ENCODE measurements around the gene CEP170. TPM values are rescaled to one million over a fixed set of nuclear protein-coding genes. Genes with fewer than 3 reads are reported as not detected.

Gene CEP170
- total and polyA plus RNA-seq, 7 experiments from 2014 or later, result 11.6 to 56.1 (median 47.1) TPM

DNA sequence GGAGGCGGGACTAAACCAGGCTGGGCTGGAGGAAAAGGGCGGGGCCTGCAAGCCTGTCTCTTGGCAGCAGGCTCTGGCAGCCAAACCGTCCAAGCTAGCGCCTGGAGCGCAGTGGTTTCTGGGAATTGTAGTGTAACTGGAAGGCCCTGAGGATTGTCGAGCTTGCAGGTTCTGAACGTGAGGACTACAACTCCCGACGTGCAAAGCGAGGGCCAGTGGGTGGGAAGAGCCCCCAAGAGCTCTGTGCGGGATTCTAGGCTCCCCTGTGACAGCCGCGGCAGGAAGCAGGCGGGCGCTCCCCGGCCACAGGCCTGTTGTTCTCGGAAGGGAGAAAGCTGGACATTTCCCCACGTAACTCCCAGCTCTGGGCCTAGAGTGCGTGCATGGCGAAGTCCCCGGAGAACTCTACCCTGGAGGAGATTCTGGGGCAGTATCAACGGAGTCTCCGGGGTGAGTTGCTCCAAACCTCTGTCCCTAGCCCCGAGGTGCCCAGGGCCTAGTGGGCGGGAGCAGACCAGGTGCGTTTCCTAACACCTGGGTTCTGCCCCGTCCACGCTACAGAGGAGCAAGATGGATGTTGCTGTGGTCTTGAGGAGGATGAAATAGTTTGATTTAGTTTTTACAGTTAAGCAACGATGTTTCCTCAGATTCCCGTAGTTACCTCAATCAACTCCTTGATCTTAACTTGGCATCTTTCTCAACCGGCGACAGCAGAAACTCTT is 871 bp upstream of the CEP170 start, which contains the start of gene SDCCAG8:
Gene SDCCAG8, plus strand, starts transcription at position 251 of the 722 bp plus-strand sequence. Its CDS starts 133 bp downstream, at position 384.
- intact Hi-C loops (cut with micrococcal nuclease), result loop anchor here (1.0 to 10.0 kb wide), 26 partner anchors 16 to 1737 kb away; partner anchors contain the start of genes CHML (in 2 of the 2), COX20 (in 2 of the 2), FH (in 2 of the 2) and OPN3 (in 2 of the 2)
- peaks cover 19 to 66% (median 51%) of the 10 kb centered on the region in 7 donors for H3K4me1 Mint-ChIP-seq
- H3K9me3 Mint-ChIP-seq, result peaks cover 0 to 4% (median 0%) of the 10 kb centered on the region in 11 donors

DNA sequence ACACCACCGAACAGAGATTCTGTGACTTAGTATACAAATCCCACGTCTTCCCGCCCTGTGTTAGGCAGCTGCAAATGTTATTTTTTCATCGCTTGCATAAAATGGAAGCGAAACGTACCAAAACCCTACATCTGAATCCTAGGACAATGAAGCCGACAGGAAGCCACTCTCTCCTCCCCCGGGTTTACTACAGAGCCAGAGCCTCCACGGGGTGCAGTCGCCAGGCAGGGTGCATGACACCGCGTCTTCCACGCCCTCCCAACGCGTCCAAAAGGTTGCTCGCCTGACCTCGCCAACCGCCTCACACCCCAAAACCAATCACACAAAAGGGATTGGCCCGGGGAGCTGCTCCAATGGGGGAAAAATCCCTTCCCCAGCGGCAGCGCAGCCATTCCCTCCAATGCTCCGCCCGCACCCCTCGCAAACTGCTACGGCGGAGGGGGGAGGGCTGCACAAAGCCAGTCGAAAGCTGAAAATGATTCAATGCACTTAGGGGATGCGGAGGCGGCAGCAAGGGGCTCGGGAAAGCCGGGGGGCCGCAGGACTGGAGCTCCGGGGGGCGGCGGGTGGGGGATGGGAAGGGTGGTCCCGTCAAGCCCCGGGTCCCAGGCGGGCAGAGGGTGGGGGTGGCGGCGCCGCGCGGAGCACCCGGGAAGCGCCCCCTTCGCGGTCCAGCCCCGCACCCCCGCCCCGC is 701 bp downstream of the CEP170 start:
- DNase-seq, result peak in 8 of 9 donors; percentile 37 to 77 (median 66)
- peaks cover 0 to 3% (median 0%) of the 10 kb centered on the region in 5 donors for H3K27me3 Mint-ChIP-seq
- H3K9me3 Mint-ChIP-seq, result peaks cover 0 to 4% (median 0%) of the 10 kb centered on the region in 11 donors
- peaks cover 0 to 12% (median 0%) of the 10 kb centered on the region in 3 experiments for H3K36me3 ChIP-seq (ENCODE audit: control insufficient read depth in 2 of 3, insufficient read depth in 3 of 3, low read length in 3 of 3)
- ATAC-seq, result peak; percentile 23
- H3K4me3 ChIP-seq (ENCODE audit: low read length), result peak overlapping the region; percentile 94
- H3K27ac Mint-ChIP-seq, result peak overlapping the region; percentile 97 to 100 (median 99)
- H3K4me1 Mint-ChIP-seq, result peaks cover 14 to 65% (median 49%) of the 10 kb centered on the region in 7 donors
- peak overlapping the region; percentile 96 for H3K27ac ChIP-seq (ENCODE audit: low read depth, low read length)
- ChIA-PET POLR2A (interaction anchor here (1.0 to 2.8 kb wide), 12 partner anchors 10 to 1621 kb away, joined by 3 to 14 read pairs (median 6); partner anchors contain the start of genes CHML and OPN3), CTCF (interaction anchor here (1.2 kb wide), 1 partner anchor 1346 kb away, joined by 5 read pairs; no protein-coding TSS in a partner anchor)
- peak overlapping the region; percentile 95 to 100 (median 98) for H3K4me3 Mint-ChIP-seq
- H3K4me1 ChIP-seq (ENCODE audit: control insufficient read depth in 2 of 2, insufficient read depth in 2 of 2, low read length in 2 of 2), result peaks cover 13 to 22% of the 10 kb centered on the region in 2 donors
- peaks cover 0 to 5% (median 0%) of the 10 kb centered on the region in 5 donors for H3K36me3 Mint-ChIP-seq
- intact Hi-C loops (cut with micrococcal nuclease), result loop anchor here (2.0 to 10.0 kb wide), 9 partner anchors 32 to 1736 kb away; partner anchors contain the start of genes CHML (in 1 of the 2), COX20 (in 1 of the 2), FH (in 1 of the 2) and HNRNPU (in 1 of the 2)
- no peaks in the 10 kb centered on the region for H3K9me3 ChIP-seq (ENCODE audit: control insufficient read depth in 2 of 3, low read length in 3 of 3)
- H3K27me3 ChIP-seq (ENCODE audit: control insufficient read depth in 2 of 2, insufficient read depth in 2 of 2, low read length in 2 of 2), result no peaks in the 10 kb centered on the region

More for the DNA sequence above, 871 bp upstream of the CEP170 start, which contains the start of gene SDCCAG8:
- ATAC-seq, result peak; percentile 85
- H3K27ac ChIP-seq (ENCODE audit: low read depth, low read length), result peak within 1 kb of the TSS; percentile 96
- no peaks in the 10 kb centered on the region for H3K27me3 ChIP-seq (ENCODE audit: control insufficient read depth in 2 of 2, insufficient read depth in 2 of 2, low read length in 2 of 2)
- DNase-seq, result peak; percentile 75 to 97 (median 94)
- peaks cover 0 to 12% (median 0%) of the 10 kb centered on the region in 3 experiments for H3K36me3 ChIP-seq (ENCODE audit: control insufficient read depth in 2 of 3, insufficient read depth in 3 of 3, low read length in 3 of 3)
- H3K4me1 ChIP-seq (ENCODE audit: control insufficient read depth in 2 of 2, insufficient read depth in 2 of 2, low read length in 2 of 2), result peaks cover 13 to 22% of the 10 kb centered on the region in 2 donors
- POLR2A ChIA-PET, result interaction anchor here (0.5 to 2.4 kb wide), 21 partner anchors 8 to 1737 kb away, joined by 3 to 11 read pairs (median 4); partner anchors contain the start of genes ADSS2, CATSPERE and FH
- H3K4me3 Mint-ChIP-seq, result peak within 1 kb of the TSS; percentile 97 to 100 (median 100)
- CTCF ChIA-PET, result interaction anchor here (0.6 to 0.7 kb wide), 3 partner anchors 11 to 79 kb away, joined by 3 to 4 read pairs (median 3); no protein-coding TSS in a partner anchor
- H3K4me3 ChIP-seq (ENCODE audit: low read length), result peak within 1 kb of the TSS; percentile 94
- H3K27ac Mint-ChIP-seq, result peak within 1 kb of the TSS; percentile 99 to 100 (median 100)
- no peaks in the 10 kb centered on the region for H3K9me3 ChIP-seq (ENCODE audit: control insufficient read depth in 2 of 3, low read length in 3 of 3)
- peaks cover 0 to 3% (median 0%) of the 10 kb centered on the region in 5 donors for H3K27me3 Mint-ChIP-seq
- H3K36me3 Mint-ChIP-seq, result peaks cover 0 to 5% (median 5%) of the 10 kb centered on the region in 5 donors

DNA sequence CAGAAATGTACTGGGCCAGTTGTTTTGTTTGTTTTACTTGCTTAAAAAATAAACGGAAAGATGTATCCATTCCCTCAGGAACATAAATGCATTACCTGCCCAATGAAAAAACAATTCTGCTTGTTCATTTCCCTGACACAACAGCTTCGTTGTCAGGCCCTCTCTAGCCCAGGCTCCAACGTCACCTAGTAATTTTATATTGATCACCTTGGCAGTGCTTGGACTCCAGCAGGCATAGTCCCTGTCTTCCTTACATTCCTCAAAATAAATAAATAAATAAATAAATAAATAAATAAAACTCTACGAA is 1.2 kb downstream of the CEP170 start:
- Mint-ChIP-seq H3K4me3 (peak overlapping the region; percentile 88 to 100 (median 98)), H3K4me1 (peaks cover 14 to 66% (median 49%) of the 10 kb centered on the region in 7 donors), H3K9me3 (peaks cover 0 to 4% (median 0%) of the 10 kb centered on the region in 11 donors), H3K36me3 (peaks cover 0 to 5% (median 0%) of the 10 kb centered on the region in 5 donors), H3K27me3 (peaks cover 0 to 3% (median 0%) of the 10 kb centered on the region in 5 donors), H3K27ac (peak overlapping the region; percentile 88 to 100 (median 98))
- H3K27ac ChIP-seq (ENCODE audit: low read depth, low read length), result peak overlapping the region; percentile 96
- DNase-seq, result peak in 2 of 9 donors; percentile 12 to 21
- peaks cover 13 to 22% of the 10 kb centered on the region in 2 donors for H3K4me1 ChIP-seq (ENCODE audit: control insufficient read depth in 2 of 2, insufficient read depth in 2 of 2, low read length in 2 of 2)
- no peaks in the 10 kb centered on the region for H3K9me3 ChIP-seq (ENCODE audit: control insufficient read depth in 2 of 3, low read length in 3 of 3)
- ATAC-seq, result no peak
- peaks cover 0 to 12% (median 0%) of the 10 kb centered on the region in 3 experiments for H3K36me3 ChIP-seq (ENCODE audit: control insufficient read depth in 2 of 3, insufficient read depth in 3 of 3, low read length in 3 of 3)
- H3K27me3 ChIP-seq (ENCODE audit: control insufficient read depth in 2 of 2, insufficient read depth in 2 of 2, low read length in 2 of 2), result no peaks in the 10 kb centered on the region
- ChIA-PET POLR2A (interaction anchor here (1.1 to 2.8 kb wide), 6 partner anchors 10 to 1620 kb away, joined by 3 to 14 read pairs (median 5); no protein-coding TSS in a partner anchor), CTCF (interaction anchor here (1.2 kb wide), 1 partner anchor 1346 kb away, joined by 5 read pairs; no protein-coding TSS in a partner anchor)
- peak overlapping the region; percentile 40 for H3K4me3 ChIP-seq (ENCODE audit: low read length)
- intact Hi-C loops (cut with micrococcal nuclease), result loop anchor here (2.0 to 10.0 kb wide), 9 partner anchors 33 to 1735 kb away; partner anchors contain the start of genes CHML (in 1 of the 2), COX20 (in 1 of the 2), FH (in 1 of the 2) and HNRNPU (in 1 of the 2)

DNA sequence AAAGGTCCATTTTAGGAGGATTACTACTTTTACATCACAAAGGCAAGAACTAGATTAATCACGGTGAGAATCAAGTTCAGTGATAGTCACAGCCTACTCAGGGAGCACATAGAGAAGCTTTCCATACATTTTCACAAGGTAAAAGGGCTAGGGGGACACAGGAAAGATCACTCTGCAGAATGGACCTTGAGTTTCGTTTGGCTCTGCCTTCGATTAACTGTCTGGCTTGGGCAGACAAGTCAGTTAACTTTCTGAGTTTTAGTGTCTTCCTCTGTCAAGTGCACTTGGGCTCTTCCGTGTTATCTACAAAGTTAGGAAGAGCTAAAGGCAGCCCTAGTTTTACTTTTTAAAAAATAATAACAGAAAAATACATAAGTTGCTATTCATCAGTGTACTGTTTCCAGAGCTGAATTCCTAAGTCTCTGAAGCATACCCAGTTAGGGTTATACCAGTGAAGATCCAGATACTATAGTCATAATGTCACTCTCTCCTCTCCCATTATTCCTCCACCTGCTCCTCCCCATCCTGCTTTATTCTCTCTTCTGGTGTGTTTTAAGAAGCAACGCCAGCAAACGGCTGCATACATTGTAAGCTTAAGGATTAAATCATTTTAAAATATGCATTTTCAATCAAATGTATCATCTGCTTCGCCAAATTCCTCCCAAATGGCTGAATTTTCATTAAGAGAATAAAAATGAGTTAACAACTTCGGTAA is 1.7 kb downstream of the CEP170 start:
- ATAC-seq (no peak), DNase-seq (peak in 5 of 9 donors; percentile 0 to 13 (median 9))
- H3K27ac Mint-ChIP-seq, result peak overlapping the region; percentile 88 to 100 (median 97)
- ChIA-PET POLR2A (interaction anchor here (1.1 to 2.8 kb wide), 4 partner anchors 9 to 1209 kb away, joined by 5 to 14 read pairs (median 6); no protein-coding TSS in a partner anchor), CTCF (interaction anchor here (1.2 kb wide), 1 partner anchor 1347 kb away, joined by 5 read pairs; no protein-coding TSS in a partner anchor)
- peak overlapping the region; percentile 40 for H3K4me3 ChIP-seq (ENCODE audit: low read length)
- peaks cover 0 to 5% (median 0%) of the 10 kb centered on the region in 5 donors for H3K36me3 Mint-ChIP-seq
- peaks cover 0 to 12% (median 0%) of the 10 kb centered on the region in 3 experiments for H3K36me3 ChIP-seq (ENCODE audit: control insufficient read depth in 2 of 3, insufficient read depth in 3 of 3, low read length in 3 of 3)
- H3K27me3 ChIP-seq (ENCODE audit: control insufficient read depth in 2 of 2, insufficient read depth in 2 of 2, low read length in 2 of 2), result no peaks in the 10 kb centered on the region
- peak overlapping the region; percentile 96 for H3K27ac ChIP-seq (ENCODE audit: low read depth, low read length)
- peaks cover 0 to 3% (median 0%) of the 10 kb centered on the region in 5 donors for H3K27me3 Mint-ChIP-seq
- peaks cover 13 to 22% of the 10 kb centered on the region in 2 donors for H3K4me1 ChIP-seq (ENCODE audit: control insufficient read depth in 2 of 2, insufficient read depth in 2 of 2, low read length in 2 of 2)
- peaks cover 17 to 67% (median 49%) of the 10 kb centered on the region in 7 donors for H3K4me1 Mint-ChIP-seq
- H3K9me3 ChIP-seq (ENCODE audit: control insufficient read depth in 2 of 3, low read length in 3 of 3), result no peaks in the 10 kb centered on the region
- H3K9me3 Mint-ChIP-seq, result peaks cover 0 to 4% (median 0%) of the 10 kb centered on the region in 11 donors
- intact Hi-C loops (cut with micrococcal nuclease), result loop anchor here (10.0 kb wide), 5 partner anchors 341 to 1711 kb away; partner anchors contain the start of genes CHML (in 1 of the 2), COX20 (in 1 of the 2), HNRNPU (in 1 of the 2) and OPN3 (in 1 of the 2)
- peak overlapping the region; percentile 88 to 100 (median 96) for H3K4me3 Mint-ChIP-seq

DNA sequence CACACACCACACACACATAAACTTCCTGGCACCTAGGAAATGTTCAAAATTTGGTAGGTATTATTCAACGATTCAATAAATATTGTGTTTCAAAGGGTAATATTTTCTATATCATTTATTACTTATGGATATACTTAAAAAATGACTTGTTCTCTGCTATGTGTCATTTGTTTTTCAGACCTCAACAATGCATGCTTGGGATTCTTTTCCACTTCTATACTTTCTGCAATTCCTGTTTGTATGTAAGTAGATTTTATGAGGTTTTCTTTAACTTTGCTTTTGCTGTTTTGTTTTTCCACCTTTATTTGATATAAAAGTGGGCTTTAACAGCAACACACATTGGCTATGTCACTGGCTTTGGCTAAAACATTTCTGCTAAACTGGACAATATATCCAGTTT is 3.5 kb downstream of the CEP170 start:
- intact Hi-C loops (cut with micrococcal nuclease), result loop anchor here (10.0 kb wide), 5 partner anchors 343 to 1713 kb away; partner anchors contain the start of genes CHML (in 1 of the 2), COX20 (in 1 of the 2), HNRNPU (in 1 of the 2) and OPN3 (in 1 of the 2)
- DNase-seq (no peak), ATAC-seq (no peak)
- H3K9me3 Mint-ChIP-seq, result peaks cover 0 to 4% (median 0%) of the 10 kb centered on the region in 11 donors
- Histone ChIP-seq H3K4me3 (ENCODE audit: low read length) (no peak overlapping the region), H3K27me3 (ENCODE audit: control insufficient read depth in 2 of 2, insufficient read depth in 2 of 2, low read length in 2 of 2) (no peaks in the 10 kb centered on the region), H3K27ac (ENCODE audit: low read depth, low read length) (no peak overlapping the region), H3K36me3 (ENCODE audit: control insufficient read depth in 2 of 3, insufficient read depth in 3 of 3, low read length in 3 of 3) (peaks cover 0 to 12% (median 0%) of the 10 kb centered on the region in 3 experiments), H3K9me3 (ENCODE audit: control insufficient read depth in 2 of 3, low read length in 3 of 3) (no peaks in the 10 kb centered on the region), H3K4me1 (ENCODE audit: control insufficient read depth in 2 of 2, insufficient read depth in 2 of 2, low read length in 2 of 2) (peaks cover 5 to 12% of the 10 kb centered on the region in 2 donors)
- ChIA-PET POLR2A (no interaction called here), CTCF (no interaction called here)
- H3K27ac Mint-ChIP-seq, result peak overlapping the region in 4 of 9 donors; percentile 1 to 77 (median 22)
- peaks cover 0 to 3% (median 0%) of the 10 kb centered on the region in 5 donors for H3K27me3 Mint-ChIP-seq
- peak overlapping the region in 2 of 10 donors; percentile 1 to 28 for H3K4me3 Mint-ChIP-seq
- peaks cover 0 to 5% (median 0%) of the 10 kb centered on the region in 5 donors for H3K36me3 Mint-ChIP-seq
- peaks cover 24 to 69% (median 52%) of the 10 kb centered on the region in 7 donors for H3K4me1 Mint-ChIP-seq

Measured in naive thymus-derived CD4-positive, alpha-beta T cell (primary cell).